Activated CD8-positive, alpha-beta memory T cell treated with anti-CD3 and anti-CD28 coated beads for 24 hours (primary cell): ENCODE measurements around the gene SLC35A1.
"Not testable (repeated sequence)": the region's sequence is repeated elsewhere in the genome, so short reads cannot be mapped to it uniquely, and the experiment has no call there.

ENCODE experiments used
- DNase-seq: peaks from one replicate; pipeline ENCODE4 v3.0.0-alpha.2; 2020

The SLC35A1 gene, protein sequence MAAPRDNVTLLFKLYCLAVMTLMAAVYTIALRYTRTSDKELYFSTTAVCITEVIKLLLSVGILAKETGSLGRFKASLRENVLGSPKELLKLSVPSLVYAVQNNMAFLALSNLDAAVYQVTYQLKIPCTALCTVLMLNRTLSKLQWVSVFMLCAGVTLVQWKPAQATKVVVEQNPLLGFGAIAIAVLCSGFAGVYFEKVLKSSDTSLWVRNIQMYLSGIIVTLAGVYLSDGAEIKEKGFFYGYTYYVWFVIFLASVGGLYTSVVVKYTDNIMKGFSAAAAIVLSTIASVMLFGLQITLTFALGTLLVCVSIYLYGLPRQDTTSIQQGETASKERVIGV

DNA sequence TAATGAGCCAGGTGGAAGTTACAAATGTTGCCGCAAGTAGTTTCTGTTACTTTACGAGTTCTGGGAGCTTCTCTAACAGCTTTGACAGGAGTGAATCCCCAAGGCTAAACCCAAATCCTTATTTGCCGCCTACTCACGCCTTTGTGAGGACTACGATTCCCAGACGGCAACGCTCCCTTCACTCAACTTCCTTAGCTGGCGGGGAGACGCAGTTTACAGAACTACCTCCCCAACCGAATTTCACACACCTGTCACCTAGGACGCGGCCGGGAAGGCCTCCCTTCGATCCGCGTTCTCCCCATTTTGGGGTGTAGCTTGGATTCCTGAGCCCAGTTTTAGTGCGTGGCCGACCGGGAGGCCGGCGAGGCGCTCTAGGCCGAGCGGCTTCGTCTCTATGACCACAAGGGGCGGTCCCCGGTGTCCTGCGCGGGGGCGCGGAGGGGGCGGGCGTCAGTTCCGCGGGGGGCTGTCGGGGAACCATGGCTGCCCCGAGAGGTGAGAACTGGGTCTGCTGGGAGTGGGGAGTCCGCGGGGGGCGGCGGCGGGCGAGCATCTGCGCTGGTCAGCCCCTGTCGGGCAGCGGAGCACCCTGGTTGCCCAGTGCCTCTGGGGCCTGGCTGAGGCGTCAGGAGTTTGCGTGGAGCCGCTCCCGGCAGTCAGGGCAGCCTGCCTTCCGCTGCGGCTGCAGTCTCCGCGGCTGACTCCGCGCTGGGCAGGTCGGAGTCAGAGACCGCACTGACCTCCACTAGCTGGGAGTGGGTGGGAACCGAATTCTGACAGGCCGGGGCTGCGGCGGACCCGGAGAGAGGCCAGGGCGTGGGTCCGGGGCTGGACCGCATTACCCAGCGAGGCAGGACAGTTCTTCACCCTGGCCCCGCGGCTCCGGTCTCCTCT lies at the start of gene SLC35A1:
TSS of gene SLC35A1 (plus strand) at position 450 of the 894 bp plus-strand sequence. CDS start at position 480, 30 bp downstream.
- peak; percentile 97 for DNase-seq

DNA sequence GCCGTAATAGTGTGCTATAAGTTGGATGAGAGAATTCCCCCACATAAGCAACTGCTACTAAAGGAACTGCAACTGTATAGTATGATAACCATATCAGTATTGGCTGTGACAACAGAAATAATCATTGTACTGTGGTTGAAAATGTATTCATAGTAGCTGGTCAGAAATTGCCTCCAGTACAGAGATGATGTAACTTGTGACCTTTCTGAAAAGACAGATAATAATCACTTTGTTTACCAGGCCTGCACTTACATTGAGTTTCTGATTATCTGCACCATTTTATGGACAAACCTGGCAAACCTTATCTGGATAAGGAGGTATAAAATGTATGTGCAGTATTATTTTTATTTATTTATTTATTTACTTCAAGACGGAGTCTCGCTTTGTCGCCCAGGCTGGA lies 46.0 kb upstream of the SLC35A1 start:
- no peak for DNase-seq

DNA sequence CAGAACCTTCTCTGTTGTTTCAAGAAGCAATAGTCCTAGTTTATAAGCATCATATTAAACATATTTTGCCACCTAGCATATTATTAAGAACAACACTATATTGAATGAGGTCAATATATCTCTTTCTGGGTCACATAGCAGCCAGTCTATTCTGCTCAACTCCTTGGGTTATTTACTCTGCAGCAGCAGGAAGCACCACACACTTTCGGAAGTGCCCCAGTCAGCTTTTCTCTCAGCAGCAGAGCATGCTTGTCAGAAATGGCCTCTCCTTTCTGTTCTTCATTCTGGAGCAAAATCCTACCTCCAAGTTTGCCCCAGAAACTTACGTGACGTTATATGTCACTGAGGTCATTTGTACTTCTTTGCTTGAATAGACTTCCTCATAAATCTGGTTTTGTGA lies 42.3 kb upstream of the SLC35A1 start:
- DNase-seq: no peak

DNA sequence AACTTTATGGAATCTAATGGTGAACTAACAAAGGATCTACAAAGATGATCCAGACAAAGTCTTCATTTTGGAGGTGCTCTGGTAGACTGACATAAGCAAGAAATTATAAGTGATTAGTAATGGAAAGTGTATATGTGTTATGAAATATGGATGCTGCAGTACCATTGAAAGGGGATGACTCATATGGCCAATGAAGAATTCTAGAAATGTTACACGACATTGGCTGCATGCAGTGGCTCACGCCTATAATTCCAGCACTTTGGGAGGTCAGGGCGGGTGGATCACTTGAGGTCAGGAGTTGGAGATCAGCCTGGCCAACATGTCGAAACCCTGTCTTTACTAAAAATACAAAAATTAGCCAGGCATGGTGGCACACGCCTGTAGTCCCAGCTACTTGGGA lies 41.5 kb upstream of the SLC35A1 start:
- no peak for DNase-seq

DNA sequence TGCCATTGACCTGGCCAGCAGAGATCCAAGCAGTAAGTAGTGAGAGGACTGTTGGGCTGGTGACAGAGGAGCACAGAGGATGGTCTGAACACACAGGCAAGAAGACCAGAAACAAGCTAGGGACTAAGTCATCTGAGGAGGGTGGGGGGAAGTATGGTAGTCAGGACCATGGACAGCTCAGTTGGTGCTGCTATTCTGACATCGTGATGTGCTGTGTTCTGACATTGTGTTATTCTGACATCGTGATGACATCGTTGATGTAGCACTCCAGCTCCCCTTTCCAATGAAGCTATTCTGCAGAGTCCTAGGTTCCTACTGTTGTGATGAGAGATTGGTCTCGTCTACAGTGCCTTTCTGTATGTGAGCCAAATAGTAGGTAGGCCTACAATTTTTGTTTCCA lies 36.3 kb upstream of the SLC35A1 start:
- no peak for DNase-seq

DNA sequence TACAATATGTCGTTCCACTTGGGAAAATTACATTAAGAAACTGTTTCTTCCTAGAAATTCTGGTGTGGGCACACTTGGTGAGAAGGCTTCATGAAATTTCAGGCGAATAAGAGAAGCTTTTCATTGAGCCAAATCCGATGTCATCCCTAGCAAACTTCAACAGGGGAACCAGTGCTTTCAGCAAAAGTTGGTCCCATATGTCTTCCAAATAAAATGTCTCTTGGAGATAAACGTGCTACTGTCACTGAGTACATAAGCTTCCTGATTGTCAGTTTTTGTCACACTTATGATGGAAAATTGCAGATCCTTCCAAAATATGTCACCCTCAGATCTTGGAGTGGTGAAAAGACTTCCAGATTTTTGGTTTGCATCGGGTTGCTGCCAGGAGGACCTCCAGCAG lies 31.1 kb upstream of the SLC35A1 start:
- no peak for DNase-seq

DNA sequence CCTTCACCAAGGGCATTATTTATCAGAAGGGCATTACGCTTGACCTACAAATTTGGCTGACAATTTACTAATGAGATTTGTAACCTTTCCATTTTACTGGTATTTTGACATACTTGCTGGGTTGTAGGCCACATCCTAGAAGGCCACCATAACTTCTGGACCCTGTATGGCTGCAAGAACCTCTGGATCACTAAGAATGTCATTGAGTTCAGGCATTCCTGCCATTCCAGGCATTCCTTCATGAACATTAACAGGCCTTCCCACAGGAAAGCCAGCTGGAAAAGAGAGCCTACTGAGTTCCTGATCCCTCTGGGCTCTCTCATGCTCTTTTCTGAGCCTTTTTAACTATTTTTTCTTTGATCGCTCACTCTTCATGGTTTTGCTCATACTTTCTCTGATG lies 28.4 kb upstream of the SLC35A1 start:
- DNase-seq: no peak

DNA sequence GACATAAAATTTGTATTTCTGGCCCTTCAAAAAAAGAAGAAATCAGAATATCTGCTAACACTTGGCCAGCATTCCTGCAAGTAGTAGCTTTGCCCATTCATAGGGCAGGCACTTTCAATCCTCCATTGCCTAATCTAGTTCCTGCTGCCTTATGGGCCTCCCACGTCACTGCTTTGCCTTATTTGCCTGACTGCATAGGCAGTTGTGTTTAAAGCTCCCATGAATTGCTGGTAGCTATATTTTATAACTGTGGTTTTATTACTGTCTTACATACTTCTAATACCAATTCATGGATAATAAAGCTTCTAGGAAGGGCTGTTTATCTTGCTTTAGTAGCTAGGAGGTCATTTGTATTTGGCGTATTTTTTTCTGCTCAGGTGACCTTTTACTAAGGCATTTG lies 7.7 kb upstream of the SLC35A1 start:
- DNase-seq: no peak

DNA sequence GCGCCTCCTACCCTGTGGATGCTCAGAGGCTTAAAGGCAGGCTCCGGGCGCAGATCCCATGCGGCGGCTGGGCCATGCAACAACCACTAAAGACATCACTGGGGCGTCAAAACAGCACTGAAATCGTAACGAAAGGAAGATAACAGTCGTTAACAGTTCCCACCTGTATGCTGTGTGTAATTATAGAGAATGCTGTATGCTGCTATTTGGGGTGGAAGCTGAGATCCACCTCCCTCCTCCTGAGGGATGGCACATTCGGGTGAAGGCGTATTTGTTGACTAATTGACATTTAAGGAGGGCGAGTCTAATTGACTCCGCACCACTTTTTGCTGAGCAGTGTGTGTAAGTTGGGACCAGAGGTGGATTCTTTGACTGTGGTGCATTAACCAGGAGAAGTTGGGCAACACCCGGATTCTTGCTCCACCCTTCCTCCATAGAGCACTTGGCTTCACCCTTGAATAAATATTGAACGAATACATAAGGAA lies 687 bp downstream of the SLC35A1 start:
- DNase-seq: no peak

DNA sequence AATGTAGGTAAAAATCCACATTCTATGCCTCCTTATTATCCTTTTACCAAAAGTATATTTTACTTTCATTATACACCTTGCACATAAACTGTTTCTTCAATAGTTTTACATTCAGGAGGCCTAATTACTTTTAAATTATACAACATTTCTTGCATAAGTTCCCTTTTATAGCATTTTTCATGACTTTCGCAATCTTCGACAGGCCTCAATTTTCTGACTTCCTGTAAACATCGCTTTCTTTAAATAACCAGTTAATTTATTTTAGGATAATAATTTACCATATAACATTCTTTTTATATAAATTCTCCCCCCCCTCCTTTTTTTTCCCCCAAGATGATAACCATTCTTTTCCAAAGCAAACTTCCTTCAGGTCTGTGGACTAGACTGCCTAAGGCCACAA lies 9.2 kb downstream of the SLC35A1 start:
- no peak for DNase-seq

DNA sequence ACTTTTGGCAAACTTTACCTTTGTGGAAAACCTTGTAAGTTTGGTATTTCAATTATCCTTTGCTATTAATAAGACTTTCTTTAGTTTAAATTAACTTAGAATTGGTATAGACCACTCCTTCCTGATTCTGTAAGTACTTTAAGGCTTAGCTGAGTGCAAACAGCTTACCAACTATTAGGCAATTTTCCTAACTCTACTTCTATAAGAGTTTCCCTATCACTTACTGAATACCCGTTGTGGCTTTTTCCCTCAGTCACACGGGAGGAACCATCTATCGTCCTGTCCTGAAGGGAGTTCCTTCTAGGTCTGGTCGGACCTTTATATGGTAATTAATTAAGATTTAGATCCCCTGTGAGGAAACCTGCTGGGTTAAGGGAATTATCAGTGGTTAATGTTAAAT lies 9.6 kb downstream of the SLC35A1 start:
- no peak for DNase-seq

DNA sequence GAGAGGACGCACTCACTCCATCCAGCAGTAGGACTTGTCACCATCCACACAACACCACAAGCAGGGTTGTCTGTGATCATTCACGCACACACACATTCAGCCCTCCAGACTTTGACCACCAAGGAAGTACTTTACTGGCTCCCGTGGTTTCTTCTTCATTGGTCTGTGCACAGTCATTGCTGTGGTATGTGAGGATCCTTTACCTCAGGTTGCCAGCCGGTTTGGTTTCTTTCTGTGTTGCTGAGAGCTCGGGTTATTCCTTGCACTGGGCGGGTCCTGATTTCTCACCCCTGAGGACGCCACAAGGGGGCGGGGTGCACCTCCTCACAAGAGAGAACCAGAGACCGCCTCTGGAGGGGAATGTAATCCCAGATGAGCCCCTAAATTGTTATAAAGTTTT lies 11.2 kb downstream of the SLC35A1 start:
- DNase-seq: no peak

DNA sequence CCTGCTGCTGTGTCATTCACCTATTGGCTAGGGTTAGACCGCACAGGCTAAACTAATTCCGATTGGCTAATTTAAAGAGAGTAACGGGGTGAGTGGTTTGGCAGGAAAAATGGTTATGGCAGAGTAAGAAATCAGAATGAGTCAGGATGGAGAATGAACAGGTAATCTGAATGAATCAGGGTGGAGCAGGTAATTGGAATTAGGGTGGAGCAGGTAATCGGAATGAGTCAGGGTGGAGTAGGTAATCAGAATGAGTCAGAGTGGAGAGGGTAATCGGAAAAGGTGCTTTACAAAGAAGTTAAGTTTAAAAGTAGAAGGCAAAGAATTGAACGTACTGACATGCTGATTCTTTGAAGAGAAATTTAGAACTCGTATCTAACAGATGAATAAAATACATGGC lies 11.7 kb downstream of the SLC35A1 start:
- no peak for DNase-seq

DNA sequence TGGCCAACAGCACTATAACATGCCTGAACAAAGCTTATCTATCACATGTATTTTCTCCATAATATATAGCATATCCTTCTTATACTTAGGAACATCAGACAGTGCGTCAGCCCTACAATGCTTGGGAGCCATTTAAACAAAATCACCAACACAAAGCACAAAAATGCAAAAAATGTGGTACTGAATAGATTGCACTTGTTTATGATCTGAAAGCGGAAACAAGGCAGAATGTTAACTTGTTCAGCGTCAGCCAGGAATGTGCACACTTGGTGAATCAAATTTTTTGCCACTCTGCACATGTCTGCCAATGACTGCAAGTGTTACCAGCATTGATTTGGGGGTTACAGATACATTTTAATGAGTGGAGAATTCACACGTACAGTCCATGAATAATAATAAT lies 14.8 kb downstream of the SLC35A1 start:
- DNase-seq: no peak

DNA sequence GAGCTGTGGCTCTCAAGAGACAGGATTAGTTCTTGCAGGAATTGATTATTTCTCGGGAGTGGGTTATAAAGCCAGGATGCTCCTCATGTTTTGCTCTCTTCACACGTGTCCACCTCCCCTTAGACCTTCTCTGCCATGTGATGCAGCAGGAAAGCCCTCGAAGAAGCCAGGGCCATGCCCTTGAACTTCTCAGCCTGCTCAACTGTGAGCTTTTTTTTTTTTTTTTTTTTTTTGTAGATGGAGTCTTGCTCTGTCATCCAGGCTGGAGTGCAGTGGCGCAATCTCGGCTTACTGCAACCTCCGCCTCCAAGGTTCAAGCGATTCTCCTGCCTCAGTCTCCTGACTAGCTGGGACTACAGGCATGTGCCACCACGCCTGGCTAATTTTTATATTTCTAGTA lies 16.6 kb downstream of the SLC35A1 start:
- not testable (repeated sequence) for DNase-seq

DNA sequence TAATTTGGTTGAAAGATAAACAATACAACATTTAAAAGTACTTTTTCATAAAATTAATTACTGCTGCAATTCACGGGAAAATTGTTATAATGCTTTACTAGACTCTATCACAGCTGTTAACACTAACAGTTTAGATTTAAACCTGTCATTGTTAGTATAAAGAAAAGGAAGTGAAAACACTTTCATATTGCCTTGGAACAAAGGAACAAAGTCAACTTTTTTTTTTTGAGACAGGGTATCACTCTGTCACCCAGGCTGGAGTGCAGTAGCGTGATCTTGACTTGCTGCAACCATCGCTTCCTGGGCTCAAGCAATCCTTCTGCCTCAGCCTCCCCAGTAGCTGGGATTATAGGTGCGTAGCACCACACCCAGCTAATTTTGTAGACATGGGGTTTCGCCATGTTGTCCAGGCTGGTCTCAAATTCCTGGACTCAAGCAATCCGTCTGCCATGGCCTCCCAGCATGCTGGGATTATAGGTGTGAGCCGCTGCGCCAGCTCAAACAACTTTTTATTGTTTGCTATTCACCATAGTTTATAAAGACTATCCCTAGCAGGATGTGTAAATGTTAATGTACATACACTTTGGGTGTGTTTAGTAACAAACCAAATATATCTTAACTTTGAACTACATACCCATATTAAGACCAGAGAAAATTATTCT lies 22.1 kb downstream of the SLC35A1 start:
- DNase-seq: no peak

DNA sequence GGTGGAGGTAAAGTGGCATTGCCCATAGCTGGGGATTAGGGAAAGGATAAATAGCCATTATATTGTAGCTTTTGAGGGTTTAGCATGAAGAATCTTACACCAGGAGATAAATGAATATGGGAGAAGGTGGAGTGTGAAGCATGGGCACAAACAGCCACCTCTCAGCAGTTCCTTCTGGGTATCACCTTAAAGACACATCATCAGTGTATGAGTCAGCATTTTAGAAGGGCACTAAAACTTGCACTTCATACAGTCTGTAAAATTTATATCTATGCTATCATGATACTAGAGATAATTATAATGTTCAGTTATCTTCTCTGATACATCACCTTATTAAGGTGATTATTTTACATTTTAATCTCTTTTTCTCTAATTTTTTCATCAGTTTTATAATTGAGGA lies 25.3 kb downstream of the SLC35A1 start:
- DNase-seq: no peak

DNA sequence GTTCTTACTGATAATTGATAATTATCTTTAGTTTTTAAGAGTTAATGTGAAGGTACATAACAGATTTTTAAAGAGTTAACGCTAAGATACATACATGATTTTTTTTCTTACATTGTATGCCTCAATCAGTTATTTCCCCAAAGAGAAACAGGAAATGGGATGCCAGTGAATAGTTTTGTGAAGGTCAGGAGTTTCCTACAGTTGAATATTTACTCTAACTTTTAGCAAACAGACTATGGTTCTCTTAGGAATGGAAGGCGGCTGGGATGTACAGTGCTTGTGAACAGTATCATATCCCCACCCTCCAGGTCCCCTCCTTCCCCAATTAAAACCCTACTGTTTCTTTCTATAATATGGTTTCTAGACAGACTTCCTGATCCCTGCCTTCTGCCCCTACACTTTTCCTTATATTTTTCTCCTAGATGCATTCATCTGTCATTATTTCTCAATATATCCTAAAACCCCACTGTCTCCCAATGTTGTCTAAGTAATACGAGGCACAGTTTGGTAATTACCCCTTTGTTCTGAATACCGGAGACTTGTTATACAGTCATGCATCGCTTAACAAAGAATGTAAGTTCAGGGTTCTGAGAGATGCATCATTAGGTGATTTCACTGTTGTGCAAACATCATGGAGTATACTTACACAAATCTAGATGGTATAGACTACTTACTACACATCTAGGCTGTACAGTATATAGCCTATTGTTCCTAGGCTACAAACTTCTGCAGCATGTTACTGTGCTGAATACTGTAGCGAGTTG lies 29.2 kb downstream of the SLC35A1 start:
- DNase-seq: no peak

DNA sequence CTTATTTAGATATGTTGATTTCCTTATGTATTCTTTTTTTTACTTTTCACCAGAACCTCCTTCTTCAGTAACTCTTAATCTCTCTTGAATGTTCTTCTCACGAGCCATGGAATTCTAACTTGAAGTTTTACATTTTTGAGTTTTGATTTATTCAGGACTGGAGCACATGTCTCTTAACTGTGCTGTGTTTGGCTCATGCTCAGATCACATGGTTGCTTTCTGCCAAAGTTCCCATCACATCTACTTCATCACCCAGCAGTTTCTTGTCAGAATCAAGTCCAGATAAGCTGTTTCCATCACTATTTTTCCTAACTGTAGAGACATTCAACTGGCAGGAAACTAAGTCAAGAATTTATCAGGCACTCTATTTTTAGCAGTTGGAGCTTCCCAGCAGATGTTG lies 31.7 kb downstream of the SLC35A1 start:
- DNase-seq: no peak

DNA sequence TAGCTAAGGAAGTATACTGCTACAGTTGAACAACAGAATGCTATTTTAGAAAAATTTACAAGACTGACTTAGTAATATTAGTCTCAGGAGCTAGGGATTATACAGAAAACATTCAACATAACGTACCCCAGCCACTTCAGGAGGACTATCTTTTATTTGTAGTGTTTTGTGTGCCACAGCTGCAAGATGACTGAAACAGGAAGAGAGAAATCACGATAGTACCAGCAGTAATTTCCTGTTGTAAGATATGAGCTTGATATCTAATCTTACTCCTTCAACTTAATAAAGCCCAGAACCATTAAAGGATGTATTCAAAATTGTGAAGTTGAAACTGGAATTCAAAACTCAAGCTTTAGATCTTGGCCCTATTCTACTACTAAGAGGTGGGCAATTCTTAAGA lies 42.1 kb downstream of the SLC35A1 start:
- no peak for DNase-seq

DNA sequence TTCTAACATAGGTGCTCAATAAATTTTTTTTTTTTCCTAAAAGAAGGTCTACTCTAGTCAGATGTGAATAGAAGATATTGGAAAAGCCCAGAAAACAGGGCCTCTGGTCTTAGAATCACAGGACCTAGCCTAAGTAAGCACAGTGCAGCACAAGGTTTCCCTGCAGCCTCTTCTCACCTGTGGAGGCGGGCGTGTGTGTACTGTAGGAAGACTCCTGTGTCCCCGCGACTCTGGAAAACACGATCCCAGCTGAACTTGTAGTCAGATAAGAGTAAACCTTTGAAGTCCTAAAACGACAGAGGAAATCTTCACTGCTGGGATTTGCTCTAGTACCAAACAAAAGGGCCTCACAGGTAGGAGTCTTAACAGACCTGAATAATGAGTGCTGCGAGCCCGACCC lies 45.7 kb downstream of the SLC35A1 start:
- DNase-seq: no peak

DNA sequence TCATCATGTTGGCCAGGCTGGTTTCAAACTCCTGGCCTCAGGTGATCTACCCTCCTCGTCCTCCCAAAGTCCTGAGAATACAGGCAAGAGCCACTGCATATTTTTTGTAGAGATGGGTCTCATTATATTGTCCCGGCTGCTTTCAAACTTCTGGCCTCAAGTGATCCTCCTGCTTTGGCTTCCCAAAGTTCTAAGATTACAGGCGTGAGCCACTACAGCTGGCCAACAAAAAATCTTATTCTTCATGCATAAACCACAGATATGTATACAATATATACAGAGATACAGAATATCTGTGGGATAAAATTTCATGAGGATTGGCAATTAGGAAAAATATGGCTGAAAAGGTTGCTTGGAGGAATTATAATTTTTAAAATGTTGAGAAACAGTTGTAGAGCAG lies 49.9 kb downstream of the SLC35A1 start:
- DNase-seq: no peak

DNA sequence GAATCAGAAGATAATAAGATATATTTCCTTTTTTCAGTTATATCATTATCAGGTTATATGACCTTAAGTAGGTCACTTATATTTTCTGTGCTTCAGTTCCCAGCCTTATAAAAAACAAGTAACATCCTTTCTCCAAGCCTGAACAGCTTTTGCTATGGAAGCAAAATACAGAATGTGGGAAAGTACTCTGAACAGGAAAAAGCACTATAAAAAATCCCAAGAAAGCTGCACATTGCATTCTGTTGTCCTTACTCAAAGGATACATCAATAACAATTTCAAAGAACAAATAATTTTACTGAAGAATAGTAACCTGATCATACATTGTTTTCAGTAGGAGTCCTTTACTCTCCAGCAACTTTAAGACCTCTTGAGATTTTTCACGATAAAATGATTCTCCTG lies 56.4 kb downstream of the SLC35A1 start:
- no peak for DNase-seq
